ENCODE data around the gene ATG13. TPM values are rescaled to one million over a fixed set of nuclear protein-coding genes. Genes with fewer than 3 reads are reported as not detected.
A peak's percentile ranks its signal among the peaks of the same experiment; 100 is the strongest.
"Not testable (repeated sequence)": the region's sequence is repeated elsewhere in the genome, so short reads cannot be mapped to it uniquely, and the experiment has no call there.

ATG13 gene
- total RNA-seq, 1 experiment from 2014 or later, result 75.1 TPM

DNA sequence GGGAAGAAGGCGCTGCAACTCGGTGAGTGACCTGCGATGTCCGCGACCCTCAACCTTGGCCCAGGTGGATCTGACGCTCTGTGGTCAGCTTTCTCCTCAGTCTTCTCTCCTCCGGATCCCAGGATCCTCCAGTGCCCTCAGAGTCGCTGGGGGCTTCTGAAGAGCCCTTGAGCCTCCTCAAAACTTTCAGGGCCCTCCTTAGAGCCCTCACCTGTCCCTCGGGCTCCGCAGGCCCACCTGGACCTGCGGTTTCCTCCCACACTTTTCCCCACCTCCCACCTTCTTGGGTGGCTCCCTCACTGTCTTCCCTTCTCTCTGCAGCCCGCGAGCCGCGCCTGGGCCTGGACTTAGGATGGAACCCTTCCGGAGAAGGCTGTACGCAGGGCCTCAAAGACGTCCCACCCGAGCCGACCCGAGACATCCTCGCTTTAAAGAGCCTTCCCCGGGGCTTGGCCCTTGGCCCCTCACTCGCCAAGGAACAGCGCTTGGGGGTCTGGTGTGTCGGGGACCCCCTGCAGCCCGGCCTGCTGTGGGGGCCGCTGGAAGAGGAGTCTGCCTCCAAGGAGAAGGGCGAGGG lies 83.8 kb downstream of the ATG13 start:
- peak overlapping the region; percentile 99 for H3K4me3 Mint-ChIP-seq (ENCODE audit: unreplicated experiment)
- TSS peak; percentile 66 for BruUV-seq (replicated peaks)
- H3K36me3 Mint-ChIP-seq (ENCODE audit: insufficient read depth, unreplicated experiment), result peaks cover 52% of the 10 kb centered on the region
- peak overlapping the region; percentile 98 for H3K27ac Mint-ChIP-seq (ENCODE audit: low read depth, unreplicated experiment)
- ChIA-PET CTCF (interaction anchor here (0.8 to 1.9 kb wide), 3 partner anchors 11 to 31 kb away, joined by 5 to 9 read pairs (median 5); no protein-coding TSS in a partner anchor), POLR2A (interaction anchor here (0.6 to 7.0 kb wide), 23 partner anchors 10 to 779 kb away, joined by 3 to 150 read pairs (median 4); partner anchors contain the start of genes AMBRA1, ATG13, CKAP5 and CSTPP1)
- no peak for DNase-seq (ENCODE audit: unreplicated experiment)
- TF ChIP-seq, protein P1, sequence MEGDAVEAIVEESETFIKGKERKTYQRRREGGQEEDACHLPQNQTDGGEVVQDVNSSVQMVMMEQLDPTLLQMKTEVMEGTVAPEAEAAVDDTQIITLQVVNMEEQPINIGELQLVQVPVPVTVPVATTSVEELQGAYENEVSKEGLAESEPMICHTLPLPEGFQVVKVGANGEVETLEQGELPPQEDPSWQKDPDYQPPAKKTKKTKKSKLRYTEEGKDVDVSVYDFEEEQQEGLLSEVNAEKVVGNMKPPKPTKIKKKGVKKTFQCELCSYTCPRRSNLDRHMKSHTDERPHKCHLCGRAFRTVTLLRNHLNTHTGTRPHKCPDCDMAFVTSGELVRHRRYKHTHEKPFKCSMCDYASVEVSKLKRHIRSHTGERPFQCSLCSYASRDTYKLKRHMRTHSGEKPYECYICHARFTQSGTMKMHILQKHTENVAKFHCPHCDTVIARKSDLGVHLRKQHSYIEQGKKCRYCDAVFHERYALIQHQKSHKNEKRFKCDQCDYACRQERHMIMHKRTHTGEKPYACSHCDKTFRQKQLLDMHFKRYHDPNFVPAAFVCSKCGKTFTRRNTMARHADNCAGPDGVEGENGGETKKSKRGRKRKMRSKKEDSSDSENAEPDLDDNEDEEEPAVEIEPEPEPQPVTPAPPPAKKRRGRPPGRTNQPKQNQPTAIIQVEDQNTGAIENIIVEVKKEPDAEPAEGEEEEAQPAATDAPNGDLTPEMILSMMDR (IDR thresholded peaks at IDR 0.05; ENCODE audit: unreplicated experiment), result no peak
- peaks cover 21% of the 10 kb centered on the region for H3K4me1 Mint-ChIP-seq (ENCODE audit: insufficient read depth, unreplicated experiment)
- intact Hi-C loops (cut with micrococcal nuclease), result no loop called here
- H3K9me3 Mint-ChIP-seq (ENCODE audit: unreplicated experiment), result no peaks in the 10 kb centered on the region
- no peaks in the 10 kb centered on the region for H3K27me3 Mint-ChIP-seq (ENCODE audit: insufficient read depth, unreplicated experiment)

- Mint-ChIP-seq H3K4me1 (ENCODE audit: insufficient read depth, unreplicated experiment) (peaks cover 7% of the 10 kb centered on the region), H3K36me3 (ENCODE audit: insufficient read depth, unreplicated experiment) (peaks cover 57% of the 10 kb centered on the region), H3K4me3 (ENCODE audit: unreplicated experiment) (no peak overlapping the region), H3K27ac (ENCODE audit: low read depth, unreplicated experiment) (no peak overlapping the region), H3K9me3 (ENCODE audit: unreplicated experiment) (no peaks in the 10 kb centered on the region), H3K27me3 (ENCODE audit: insufficient read depth, unreplicated experiment) (no peaks in the 10 kb centered on the region)
- CTCF ChIA-PET, result interaction anchor here (0.6 kb wide), 1 partner anchor 89 kb away, joined by 3 read pairs; no protein-coding TSS in a partner anchor
- BruUV-seq (replicated peaks), result no TSS peak
- DNase-seq (ENCODE audit: unreplicated experiment), result no peak
- POLR2A ChIA-PET, result interaction anchor here (1.0 kb wide), 1 partner anchor 18 kb away, joined by 4 read pairs; no protein-coding TSS in a partner anchor
- intact Hi-C loops (cut with micrococcal nuclease), result no loop called here
- TF ChIP-seq, protein P1 (IDR thresholded peaks at IDR 0.05; ENCODE audit: unreplicated experiment), result no peak
Measured at GRCh38 chr11:46705070-46705688, 87.8 kb downstream of the ATG13 start.

DNA sequence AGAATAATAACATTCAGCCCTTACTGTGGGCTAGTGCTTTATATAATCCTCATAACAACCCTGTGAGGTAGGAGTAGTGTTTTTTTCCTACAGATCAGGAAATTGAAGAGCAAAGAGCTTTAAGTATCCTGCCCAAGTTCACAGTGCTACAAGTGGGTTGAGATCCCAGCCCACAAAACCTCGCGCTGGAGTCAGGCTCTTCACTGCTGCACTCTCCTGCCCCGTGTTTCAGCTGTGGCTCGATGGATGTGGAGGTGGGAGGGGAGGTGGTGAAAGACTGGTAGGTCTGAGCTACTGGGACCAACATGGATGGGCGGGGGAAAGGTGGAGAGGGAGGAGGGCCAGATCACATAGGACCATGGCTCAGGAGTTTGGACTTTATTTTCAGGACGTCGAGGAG lies 89.5 kb downstream of the ATG13 start:
- TF ChIP-seq, protein P1 (IDR thresholded peaks at IDR 0.05; ENCODE audit: unreplicated experiment), result no peak
- Mint-ChIP-seq H3K4me1 (ENCODE audit: insufficient read depth, unreplicated experiment) (peaks cover under 1% of the 10 kb centered on the region), H3K4me3 (ENCODE audit: unreplicated experiment) (no peak overlapping the region), H3K27ac (ENCODE audit: low read depth, unreplicated experiment) (no peak overlapping the region), H3K36me3 (ENCODE audit: insufficient read depth, unreplicated experiment) (peaks cover 43% of the 10 kb centered on the region), H3K9me3 (ENCODE audit: unreplicated experiment) (no peaks in the 10 kb centered on the region), H3K27me3 (ENCODE audit: insufficient read depth, unreplicated experiment) (no peaks in the 10 kb centered on the region)
- ChIA-PET CTCF (no interaction called here), POLR2A (interaction anchor here (1.0 kb wide), 1 partner anchor 19 kb away, joined by 3 read pairs; no protein-coding TSS in a partner anchor)
- BruUV-seq (replicated peaks), result no TSS peak
- no peak for DNase-seq (ENCODE audit: unreplicated experiment)
- intact Hi-C loops (cut with micrococcal nuclease), result no loop called here

DNA sequence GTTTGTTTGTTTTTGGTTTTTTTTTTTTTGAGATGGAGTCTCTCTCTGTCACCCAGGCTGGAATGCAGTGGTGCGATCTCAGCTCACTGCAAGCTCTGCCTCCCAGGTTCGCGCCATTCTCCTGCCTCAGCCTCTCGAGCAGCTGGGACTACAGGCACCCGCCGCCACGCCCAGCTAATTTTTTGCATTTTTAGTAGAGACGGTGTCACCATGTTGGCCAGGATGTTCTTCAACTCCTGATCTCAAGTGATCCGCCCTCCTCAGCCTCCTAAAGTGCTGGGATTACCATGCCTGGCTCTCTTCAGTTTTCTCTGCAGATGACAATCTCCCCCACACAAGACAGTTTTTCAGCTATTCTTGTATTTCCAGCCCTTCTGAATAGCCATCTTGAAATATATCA lies 92.0 kb downstream of the ATG13 start:
- H3K4me1 Mint-ChIP-seq (ENCODE audit: insufficient read depth, unreplicated experiment); H3K27ac Mint-ChIP-seq (ENCODE audit: low read depth, unreplicated experiment); H3K9me3 Mint-ChIP-seq (ENCODE audit: unreplicated experiment); H3K27me3 Mint-ChIP-seq (ENCODE audit: insufficient read depth, unreplicated experiment); DNase-seq (ENCODE audit: unreplicated experiment); BruUV-seq (replicated peaks); H3K4me3 Mint-ChIP-seq (ENCODE audit: unreplicated experiment); intact Hi-C loops (cut with micrococcal nuclease); CTCF ChIA-PET: not testable (repeated sequence)
- H3K36me3 Mint-ChIP-seq (ENCODE audit: insufficient read depth, unreplicated experiment), result peaks cover 26% of the 10 kb centered on the region
- POLR2A ChIA-PET, result interaction anchor here (0.6 kb wide), 1 partner anchor 849 kb away, joined by 3 read pairs; no protein-coding TSS in a partner anchor
